ENCODE results near the gene C8G.

GRCh38 chr9:136958473-136958872, 13.4 kb downstream of the C8G start:
- TF ChIP-seq CTCF (IDR thresholded peaks at IDR 0.05) (no peak), EZH2 (IDR thresholded peaks at IDR 0.05; ENCODE audit: borderline replicate concordance, insufficient read depth, low read depth, low read length, poor library complexity, severe bottlenecking) (no peak)

Data from B cell (primary cell).